Epithelial cell of esophagus (primary cell): Measurements from ENCODE around the gene CTBP2.
A peak's percentile ranks its signal among the peaks of the same experiment; 100 is the strongest.

ENCODE experiments used
- DNase-seq: peaks from one replicate; pipeline ENCODE4 v3.0.0; 2010; ENCODE audit warnings: low read depth
- H3K4me3 ChIP-seq: 2 replicates; pipeline ENCODE4 v1.5.1; 2011; ENCODE audit warnings: mild to moderate bottlenecking, low read length, control low read depth
- CTCF ChIP-seq: IDR thresholded peaks from 2 replicates; pipeline ENCODE4 v1.5.1; 2011; ENCODE audit warnings: low read depth, mild to moderate bottlenecking, low read length, control low read depth, inconsistent platforms; ENCODE audit not compliant: insufficient read depth; ENCODE audit errors: missing control alignments

CTBP2 gene

DNA sequence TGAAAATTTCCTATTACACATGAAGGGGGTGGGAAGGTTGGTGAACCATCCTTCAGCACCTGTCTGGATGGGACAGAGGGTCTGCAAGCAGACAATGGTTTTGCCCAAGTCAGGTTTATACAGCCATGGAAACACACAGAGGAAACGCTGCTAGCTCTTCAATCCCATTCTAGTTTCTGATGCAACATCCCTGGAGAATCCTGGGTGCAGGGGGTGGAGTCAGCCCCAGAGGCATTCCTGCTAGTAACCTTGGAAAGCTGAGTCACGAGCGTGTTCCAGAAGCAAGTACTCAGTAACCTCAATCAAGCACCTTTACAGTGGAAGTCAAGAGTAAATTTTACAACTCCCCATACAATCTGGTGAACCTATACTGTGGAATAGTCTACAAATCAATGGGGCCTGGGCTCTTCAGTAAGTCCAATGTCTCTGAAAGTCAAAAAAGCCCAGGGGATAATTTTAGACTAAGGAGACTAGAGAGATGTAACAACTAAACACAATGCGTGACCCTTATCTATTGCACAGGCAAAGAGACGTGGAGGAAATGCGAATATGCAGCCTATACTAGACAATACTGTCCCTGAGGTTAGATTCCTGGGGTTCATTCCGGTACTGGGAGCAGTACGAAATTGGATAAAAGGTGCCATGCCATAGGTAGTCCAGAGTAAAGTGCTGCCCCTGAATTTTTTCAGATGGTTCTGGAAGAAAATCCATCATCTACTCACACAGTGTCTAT lies 123.1 kb downstream of the CTBP2 start:
- no peak for TF ChIP-seq CTCF
- peak; percentile 96 for DNase-seq
- H3K4me3 ChIP-seq: no peak overlapping the region

- H3K4me3 ChIP-seq: no peak overlapping the region
- no peak for TF ChIP-seq CTCF
- no peak for DNase-seq
Measured at GRCh38 chr10:125035588-125036295, 124.6 kb downstream of the CTBP2 start.

DNA sequence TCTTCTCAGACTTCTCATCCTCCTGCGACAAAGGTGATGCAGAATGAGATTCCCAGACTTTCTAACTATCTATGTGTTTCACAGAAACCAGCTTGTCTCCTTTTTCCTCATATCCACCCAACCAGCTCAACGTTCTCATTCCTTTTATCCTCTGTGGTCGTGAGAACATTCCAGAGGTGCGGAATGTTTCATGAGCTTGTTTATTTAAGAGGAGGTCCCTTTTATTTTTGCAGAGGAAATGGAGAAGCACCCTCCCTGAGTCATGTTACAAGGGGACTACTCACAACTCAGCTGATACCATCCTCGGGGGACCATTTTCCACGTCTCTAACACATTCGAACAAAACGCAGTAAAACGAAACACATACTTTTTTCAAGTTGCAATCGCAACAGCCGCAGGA lies 125.2 kb downstream of the CTBP2 start:
- peak; percentile 89 for DNase-seq
- no peak overlapping the region for H3K4me3 ChIP-seq
- no peak for TF ChIP-seq CTCF

- H3K4me3 ChIP-seq: no peak overlapping the region
- TF ChIP-seq CTCF: no peak
- no peak for DNase-seq
Measured at GRCh38 chr10:125034675-125035074, 125.7 kb downstream of the CTBP2 start.

DNA sequence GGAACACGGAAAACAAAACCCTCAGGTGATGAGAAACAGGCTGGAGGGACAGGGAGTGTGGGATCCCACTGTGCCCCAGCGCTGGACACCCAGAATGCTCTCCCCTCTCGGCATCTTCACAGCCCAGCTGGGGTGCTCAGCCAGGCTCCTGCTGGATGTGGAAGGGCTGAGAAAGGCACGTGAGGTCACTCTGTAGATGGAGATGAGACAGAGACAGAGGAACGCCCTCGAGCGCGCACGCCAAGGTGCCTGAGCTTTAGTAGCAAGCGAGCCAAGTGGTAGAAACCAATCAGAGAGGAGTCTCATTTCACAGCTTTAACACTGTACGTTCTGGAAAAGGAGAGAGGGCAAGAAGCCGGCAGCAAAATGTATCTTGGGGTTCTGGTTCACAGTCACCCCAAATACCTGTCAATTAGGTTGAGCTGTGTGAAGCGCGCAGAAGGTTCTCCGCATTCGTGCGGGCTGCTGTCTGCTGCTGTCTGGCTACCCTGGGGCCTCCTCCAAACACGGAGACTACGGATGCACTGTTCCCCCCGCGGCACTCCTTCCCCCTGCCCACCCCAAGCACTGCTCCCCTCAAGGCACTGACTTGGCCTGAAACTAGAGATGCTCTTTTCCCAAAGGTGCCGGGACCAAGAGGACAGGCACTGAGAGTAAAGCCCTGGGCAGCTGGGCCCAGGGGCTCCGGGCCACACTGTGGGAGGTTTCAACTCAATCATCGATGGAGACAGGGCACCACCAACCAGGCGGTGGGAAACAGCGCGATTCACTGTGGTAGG lies 127.0 kb downstream of the CTBP2 start:
- H3K4me3 ChIP-seq: no peak overlapping the region
- no peak for TF ChIP-seq CTCF
- no peak for DNase-seq

GRCh38 chr10:125032474-125033020 lies 127.8 kb downstream of the CTBP2 start:
- H3K4me3 ChIP-seq: no peak overlapping the region
- no peak for TF ChIP-seq CTCF
- no peak for DNase-seq
